NCI-H446 treated with DMSO at 0.1 percent for 48 hours (cell line): Measurements from ENCODE around the gene GTF3A.

Experiments
- DNase-seq: peaks from one replicate; lab custom pipeline; 2025; lab: John Stamatoyannopoulos, UW

Gene GTF3A

DNA sequence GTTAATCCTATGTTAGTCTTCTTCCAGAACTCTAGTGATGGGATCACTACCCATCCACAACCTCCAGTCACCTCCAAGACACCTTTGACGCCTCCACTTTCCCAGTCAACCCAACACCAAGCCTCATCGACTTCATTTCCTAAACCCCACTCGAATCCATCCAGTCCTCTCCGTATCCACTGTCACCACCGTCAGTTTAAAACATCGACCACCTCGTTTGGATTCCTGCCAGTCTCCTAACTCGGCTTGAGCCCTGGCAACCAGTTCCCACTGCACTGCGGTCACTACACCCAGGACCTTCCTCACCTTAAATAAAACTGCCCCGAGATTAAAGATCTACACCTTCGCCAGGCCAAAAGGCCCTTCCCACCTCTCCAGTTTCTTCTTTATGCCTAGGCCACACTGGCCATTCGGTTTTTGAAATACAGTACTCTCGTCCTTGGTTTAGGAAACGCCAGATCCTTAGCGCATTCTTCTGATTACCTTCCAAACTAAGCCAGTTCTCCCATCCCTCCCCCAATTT is 24.7 kb downstream of the GTF3A start:
- DNase-seq, result no peak

DNA sequence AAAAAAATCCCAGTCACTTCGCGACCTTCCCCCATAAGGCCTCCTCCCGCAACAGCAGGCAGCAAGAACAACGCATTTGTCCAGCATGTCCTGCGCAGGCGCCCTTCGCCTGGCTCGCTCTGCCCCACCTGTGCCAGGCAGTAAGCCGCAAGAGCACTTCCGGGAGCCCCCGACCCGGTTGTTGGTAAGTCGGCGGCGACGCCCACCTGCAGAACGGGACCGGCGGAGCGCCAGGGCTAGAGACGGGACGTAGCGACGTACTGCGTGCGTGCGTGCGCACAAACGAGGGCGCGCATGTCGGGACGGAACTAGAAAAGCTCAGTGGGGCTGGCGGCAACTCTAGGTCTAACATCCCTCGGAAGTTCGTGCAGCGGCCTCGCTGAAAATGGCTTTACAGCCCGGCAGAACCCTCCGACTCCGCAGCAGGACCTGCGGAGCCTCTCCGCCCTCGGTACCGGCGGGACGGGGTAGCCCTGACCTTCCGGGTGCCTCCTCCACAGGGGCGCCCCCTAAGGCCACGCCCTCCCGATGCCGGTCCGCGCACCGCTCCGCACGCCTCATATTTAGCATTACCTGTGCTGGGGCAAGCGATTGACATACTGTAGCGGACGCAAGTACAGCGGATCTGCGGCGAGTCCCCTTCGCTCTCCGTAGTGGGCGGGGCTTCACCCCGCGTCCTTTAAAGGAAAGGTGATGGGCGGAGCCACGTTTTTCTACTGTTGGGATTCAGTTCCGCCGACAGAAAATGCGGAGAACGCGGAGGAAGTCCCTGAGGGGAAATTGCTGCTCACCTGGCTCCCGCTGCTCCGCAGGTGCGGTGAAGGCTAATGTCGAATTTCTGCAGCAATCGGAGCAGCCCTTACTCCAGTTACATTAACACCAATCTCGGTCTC is 25.8 kb downstream of the GTF3A start, which contains the start of gene MTIF3:
Gene MTIF3, minus strand, starts transcription at position 629 of the 893 bp plus-strand sequence. CDS start 10,116 bp downstream, outside the sequence.
- DNase-seq, result peak; percentile 85

- no peak for DNase-seq
Measured at GRCh38 chr13:27450921-27451471, 26.6 kb downstream of the GTF3A start.

- DNase-seq, result no peak
Measured at GRCh38 chr13:27455331-27455855, 31.0 kb downstream of the GTF3A start.

GRCh38 chr13:27461940-27462584 is 37.6 kb downstream of the GTF3A start:
- DNase-seq, result no peak

DNA sequence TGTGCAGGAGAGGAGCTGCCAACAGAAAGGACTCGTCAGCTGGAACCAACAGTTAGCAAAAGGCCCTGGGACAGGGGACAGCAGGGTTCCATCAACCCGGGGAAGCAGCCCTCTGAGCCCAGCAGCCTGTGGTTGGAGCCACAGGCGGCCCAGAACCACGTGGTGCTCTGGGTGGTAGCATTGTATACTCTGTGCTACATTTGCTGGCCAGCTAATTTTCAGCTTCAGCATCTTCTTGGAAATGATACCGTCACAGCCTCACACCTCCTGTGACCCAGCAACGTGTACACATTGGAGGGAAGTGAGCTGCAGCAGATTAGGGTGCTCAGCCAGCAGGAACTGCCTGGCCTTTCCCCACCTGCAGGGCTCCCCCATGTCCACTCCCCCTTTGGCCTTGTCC is 39.1 kb downstream of the GTF3A start:
- no peak for DNase-seq

DNA sequence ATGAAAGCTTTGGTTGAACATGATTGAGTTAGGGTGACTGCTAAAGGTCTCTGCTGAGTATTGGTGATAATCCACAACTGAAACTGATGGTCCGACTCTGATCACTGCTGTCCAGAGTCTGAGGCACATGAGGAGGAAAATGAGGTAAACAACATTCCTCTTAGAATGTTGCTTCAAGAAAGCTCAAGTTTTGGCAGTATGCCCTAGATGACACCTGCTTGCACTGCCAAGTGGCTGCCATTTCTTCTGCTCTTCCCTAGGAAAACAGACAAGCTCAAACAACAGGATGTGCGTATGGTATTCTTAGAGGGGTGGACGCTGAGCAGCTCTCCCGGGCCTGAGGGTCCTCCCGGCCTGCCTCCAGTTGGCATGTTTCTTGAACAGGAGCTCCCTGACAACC is 41.2 kb downstream of the GTF3A start:
- DNase-seq, result no peak

GRCh38 chr13:27466513-27466912 is 42.1 kb downstream of the GTF3A start:
- DNase-seq, result no peak

GRCh38 chr13:27470075-27470820 is 45.8 kb downstream of the GTF3A start:
- no peak for DNase-seq

DNA sequence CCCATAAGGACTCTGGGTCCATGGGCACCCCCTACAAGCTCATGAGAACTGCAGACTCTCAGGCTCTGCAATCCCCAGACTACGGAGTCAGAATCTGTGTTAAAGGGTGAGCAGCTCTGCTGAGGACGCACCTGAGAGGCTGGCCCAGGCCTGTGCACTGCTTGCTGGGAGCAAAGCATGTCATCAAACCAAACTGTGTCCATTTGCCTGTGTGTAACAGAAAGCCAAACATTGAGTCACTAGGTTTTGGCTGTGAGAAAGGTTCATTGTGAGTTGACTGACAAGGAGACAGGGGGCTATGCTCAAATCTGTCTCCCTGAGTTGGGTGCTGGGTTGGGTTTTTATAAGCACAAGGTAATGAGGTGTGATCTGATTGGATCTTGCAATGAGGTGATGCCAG is 48.0 kb downstream of the GTF3A start:
- no peak for DNase-seq

DNA sequence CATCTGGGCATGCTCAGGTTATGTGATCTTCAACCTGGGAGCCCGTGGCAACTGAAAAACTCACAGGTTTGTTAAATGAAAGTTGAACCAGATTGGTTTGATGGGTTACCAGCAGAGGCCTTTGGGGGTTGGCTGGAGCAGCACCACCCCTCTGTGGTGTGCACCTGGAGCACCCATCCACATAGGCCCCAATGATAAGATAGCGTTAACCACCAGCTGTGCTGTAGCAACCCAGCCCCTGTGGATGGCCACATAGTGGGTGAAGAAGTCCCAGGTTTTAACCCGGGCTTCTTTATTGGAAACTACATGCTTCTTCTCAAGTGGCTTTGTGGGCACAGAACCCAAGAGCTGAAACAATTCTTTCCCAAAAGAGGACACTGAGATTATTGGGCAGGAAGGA is 48.5 kb downstream of the GTF3A start:
- no peak for DNase-seq

- no peak for DNase-seq
Measured at GRCh38 chr13:27474751-27475268, 50.4 kb downstream of the GTF3A start.

GRCh38 chr13:27476943-27477703 is 52.7 kb downstream of the GTF3A start:
- DNase-seq, result no peak

DNA sequence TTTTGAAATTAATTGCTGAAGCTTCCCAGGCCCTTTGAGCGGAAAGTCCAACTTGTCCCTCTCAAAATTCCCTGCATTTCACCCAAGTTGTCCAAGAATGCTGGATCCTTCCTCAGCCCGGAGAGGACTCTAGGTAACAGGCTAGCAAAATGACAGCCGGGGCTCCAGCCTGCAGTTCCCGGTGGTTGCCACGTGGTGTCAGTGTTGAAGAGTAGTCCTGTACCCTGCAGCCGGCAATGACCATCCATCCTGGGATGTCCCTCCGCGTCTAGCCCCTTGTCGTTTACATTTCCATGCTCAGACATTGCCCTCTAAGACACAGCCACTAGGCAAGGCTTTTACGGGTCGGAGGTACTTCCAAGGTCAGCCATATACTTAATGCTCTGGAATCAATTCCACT is 57.3 kb downstream of the GTF3A start:
- no peak for DNase-seq

GRCh38 chr13:27482983-27483382 is 58.6 kb downstream of the GTF3A start:
- DNase-seq, result no peak

DNA sequence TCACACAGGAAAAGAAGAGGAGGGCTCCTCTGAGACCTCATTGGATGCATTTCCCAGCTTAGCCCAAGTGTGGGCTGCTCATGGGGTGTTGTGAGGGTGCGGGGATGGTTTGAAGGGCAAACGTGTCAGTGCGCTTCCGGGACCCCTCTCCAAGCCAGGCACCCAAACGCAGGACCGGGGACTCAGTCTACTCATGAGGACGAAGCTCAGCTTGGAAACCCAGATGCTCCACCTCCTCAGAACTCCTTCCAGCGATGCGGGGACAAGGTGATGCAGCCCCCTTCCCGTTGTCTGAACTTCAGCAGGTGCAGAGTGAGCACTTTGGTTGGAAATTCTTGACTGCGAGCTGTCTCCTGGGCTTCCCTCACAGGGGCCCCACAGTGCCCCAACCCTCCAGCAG is 59.0 kb downstream of the GTF3A start:
- no peak for DNase-seq
